HG03460 (cell line): ENCODE results near the gene SLCO4A1.

Experiments used
- ATAC-seq: cut with Tn5 transposase; IDR thresholded peaks from one replicate; pipeline ENCODE4 v1.9.1; 2021; ENCODE audit not compliant: unreplicated experiment

Gene SLCO4A1

DNA sequence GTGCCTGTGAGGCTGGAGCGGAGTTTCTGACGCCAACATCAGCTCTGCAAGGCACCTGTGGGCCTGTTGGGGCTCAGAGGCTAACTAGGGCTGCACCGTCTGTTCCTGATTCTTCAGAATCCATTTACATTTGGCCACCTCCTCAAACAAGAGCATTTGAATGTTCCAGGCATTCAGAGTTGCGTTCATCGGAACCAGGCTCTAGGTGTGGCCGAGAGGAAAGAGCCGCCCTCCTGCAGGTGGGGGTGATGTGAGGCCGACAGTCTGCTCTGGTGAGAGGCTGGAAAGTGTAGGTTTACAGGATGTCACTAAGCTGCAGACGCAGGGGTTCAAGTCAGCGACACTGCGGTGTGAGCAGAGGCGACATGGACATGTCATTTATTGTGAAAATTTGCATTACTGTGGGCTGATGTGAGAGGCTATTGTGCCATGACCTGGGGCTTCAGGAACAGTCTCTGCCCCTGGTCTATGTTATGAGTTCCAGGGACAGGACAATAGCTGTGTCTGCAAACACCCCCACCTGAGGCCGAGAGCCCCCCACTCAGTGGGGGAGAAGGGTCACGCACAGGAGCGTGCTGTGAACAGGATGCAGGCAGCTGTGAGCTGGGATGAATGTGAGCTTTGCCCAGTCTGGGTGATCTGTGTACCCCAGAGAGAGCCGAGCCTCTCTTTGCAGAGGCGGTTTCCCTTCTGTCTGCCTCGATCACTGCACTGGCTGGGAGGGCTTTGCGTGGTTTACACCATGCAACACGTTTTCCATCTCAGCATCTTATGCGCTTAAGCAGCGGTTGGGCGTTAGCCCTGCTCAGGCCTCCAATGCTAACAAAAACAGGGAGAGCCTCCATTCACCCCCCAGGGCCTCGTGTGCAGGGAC, 21.1 kb downstream of the SLCO4A1 start:
- ATAC-seq: no peak

- no peak for ATAC-seq
Measured at GRCh38 chr20:62664019-62664971, 22.0 kb downstream of the SLCO4A1 start.

DNA sequence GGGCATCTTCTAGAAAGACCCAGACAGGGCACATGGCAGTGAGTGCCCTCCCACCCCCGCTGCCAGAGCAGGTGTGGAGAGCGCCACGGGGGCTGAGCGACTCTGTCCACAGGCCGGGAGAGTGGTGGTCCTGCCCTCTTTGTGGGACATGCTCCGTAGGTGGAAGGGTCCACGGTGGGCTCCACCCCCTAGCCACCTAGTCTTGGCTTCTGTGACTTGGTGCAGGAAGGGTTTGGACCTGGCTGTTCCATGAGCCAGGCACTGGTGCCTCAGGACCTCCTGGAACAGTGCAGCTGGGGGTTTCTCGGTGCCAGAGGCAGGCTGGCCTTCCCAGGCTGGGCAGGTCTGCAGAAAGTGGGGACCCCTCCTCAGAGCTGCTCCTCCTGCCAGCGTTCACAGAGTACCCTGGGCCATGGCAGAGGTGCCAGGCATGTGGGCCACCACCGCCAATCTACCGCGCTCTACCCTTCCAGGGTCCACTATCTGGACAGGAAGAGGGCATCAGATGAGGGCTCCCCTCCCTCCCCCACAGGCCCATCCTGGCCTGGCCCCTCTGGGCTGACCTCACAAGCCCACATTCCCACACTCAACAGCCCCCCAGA, 23.0 kb downstream of the SLCO4A1 start:
- ATAC-seq: no peak

GRCh38 chr20:62665826-62666735, 23.8 kb downstream of the SLCO4A1 start:
- ATAC-seq: no peak

GRCh38 chr20:62666736-62667529, 24.6 kb downstream of the SLCO4A1 start:
- no peak for ATAC-seq

DNA sequence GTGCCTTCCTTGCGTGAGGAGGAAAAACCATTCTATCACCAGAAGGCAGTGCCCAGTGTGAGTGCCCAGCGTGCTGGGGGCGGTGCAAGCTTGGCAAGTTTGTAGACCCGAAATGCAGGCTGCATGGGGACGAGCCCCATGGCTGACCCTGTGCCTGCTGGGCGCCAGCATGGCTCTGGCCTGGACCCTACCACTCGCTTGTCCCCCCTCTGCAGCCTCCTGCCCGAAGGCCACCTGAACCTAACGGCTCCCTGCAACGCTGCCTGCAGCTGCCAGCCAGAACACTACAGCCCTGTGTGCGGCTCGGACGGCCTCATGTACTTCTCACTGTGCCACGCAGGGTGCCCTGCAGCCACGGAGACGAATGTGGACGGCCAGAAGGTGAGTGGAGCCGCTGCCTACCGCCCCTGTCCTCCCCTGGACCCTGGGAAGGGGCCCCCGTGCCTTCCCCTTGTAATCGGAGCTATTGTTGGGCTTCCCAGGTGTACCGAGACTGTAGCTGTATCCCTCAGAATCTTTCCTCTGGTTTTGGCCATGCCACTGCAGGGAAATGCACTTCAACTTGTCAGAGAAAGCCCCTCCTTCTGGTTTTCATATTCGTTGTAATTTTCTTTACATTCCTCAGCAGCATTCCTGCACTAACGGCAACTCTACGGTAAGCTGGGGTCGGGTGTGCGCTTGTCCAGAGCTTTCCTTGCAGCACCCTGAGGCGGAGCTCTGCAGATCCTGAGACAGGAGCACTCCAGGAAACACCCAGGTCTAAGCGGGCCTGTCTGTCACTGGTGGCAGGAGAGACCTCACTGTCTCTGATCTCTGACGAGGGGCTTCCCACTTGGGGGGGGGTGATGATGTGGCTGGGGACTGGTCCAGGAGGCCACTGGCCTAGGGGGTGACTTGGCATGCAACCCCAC, 25.5 kb downstream of the SLCO4A1 start:
- no peak for ATAC-seq

DNA sequence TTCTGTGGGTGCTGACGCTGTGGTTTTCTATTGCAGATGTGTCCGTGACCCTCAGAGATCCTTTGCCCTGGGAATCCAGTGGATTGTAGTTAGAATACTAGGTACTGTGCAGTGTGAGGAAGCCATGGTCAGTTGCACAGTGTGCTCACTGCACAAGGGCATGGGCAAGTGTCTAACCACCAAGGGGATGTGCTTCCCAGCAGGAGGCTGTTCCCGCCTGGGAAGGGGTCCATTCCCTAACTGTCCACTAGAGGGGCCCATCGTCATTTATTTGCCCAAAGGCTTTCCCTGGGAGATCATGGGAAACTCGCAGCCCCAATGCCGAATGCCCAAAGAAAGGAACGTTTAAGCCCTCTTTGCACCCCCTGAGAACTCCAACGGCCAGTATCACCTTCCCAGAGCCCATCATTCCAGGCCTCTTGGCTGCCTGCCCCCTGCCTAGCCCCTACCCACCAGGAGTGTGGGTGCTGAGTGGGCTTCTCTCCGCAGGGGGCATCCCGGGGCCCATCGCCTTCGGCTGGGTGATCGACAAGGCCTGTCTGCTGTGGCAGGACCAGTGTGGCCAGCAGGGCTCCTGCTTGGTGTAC, 26.2 kb downstream of the SLCO4A1 start:
- no peak for ATAC-seq

DNA sequence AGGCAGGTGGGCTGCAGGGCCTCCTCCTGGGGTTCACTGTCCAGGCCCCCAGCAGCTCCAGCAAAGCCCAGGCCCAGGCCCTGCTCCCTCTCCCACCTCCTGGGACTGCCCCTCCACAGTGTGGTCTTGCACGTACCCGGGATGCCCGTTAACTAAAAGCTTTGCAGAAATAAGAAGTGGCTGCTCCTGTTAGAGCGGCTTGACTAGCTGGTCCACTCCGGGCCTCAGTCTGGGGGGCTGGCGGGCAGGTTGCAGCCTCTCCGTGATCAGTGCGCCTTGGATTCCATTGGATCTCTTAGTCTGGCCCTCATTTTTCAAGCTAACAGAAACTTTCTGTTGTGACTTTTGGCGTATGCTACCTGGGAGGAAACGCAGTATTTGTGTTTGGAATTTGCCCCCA, 26.9 kb downstream of the SLCO4A1 start:
- no peak for ATAC-seq

DNA sequence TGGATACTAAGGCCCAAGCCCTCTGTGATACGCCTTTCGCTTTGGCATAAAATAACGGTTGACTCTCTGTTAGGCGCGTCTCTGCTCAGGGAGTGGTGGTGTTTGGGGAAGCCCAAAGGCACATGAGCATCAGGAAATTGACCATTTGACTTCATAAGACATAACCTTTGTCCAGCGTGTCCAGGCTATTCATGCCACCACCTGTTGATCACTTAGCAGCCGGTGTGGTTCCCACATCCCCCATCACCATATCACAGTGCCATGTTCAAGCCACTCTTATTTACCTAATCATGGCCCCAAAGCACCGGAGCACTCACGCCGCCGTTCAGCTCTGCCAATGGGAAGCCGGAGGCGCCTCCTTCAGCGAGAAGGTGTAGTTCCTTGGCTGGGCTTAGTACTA, 27.9 kb downstream of the SLCO4A1 start:
- ATAC-seq: no peak

DNA sequence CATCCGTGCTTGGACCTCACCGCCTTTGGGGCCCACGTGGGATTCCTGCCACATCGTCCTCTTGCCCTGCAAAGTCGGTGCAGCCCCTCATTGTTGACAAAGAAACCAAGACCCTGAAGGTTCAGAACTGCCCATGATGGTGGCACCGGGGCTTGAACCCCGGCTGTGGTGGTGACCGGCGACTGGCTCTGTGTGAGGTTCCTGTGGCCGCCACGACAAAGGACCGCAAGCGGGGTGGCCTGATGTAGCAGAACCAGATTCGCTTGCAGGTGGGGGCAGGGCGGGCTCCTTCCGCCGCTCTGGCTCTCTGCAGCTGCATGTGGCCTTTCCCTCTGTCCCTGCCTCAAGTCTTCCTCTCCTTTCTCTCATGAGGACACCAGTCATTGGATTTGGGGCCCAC, 28.7 kb downstream of the SLCO4A1 start:
- ATAC-seq: no peak

GRCh38 chr20:62671765-62672164, 29.5 kb downstream of the SLCO4A1 start:
- ATAC-seq: no peak

GRCh38 chr20:62674370-62674769, 32.1 kb downstream of the SLCO4A1 start:
- ATAC-seq: no peak

DNA sequence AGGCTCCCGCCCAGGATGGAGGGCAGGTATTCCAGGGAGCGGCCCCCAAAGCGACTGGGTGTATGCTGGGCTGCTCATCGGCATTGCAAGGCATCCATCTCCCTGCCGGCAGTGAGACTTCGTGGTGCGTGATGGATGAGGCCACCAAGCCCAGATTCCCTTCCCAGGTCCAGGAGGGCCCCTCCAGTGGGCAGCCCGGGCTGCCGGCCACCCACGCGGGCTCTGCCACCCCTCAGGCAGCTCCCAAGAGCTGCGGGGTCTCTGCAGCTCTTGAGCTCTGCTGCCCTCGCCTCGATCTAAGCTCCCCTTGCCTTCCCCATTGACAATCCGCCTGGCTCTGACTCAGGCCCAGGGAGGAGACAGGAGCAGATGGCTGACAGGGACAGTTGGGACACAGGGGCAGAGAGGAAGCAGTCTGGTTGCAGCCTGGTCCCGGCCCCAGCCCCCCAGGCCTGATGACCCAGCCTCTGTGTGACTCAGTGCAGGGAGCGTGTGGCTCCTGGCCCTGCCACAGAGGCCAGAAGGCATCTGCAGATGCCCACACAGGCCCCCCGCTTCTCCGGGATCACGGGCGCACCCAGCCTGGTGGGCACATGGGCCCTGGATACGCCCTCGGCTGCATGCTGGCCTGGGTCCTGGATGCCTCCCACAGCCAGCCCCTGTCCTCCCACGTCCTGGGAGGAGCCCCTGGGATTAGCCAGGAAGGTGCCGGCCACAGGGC, 33.0 kb downstream of the SLCO4A1 start:
- ATAC-seq: no peak

DNA sequence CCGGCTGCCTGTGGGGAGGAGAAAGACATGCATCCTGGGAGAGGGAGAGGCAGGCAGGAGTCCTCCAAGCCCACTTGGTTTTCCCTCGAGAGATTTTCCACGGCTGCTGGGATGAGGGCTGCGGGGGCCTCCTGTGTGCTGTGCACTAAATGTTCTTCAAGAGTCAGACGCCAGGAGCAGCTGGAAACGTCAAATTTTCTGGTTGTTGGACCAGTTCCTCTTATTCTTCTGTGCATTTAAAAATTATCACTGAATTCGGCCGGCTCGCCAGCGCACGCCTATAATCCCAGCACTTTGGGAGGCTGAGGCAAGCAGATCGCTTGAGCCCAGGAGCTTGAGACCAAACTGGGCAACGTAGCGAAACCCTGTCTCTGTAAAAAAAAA, 33.6 kb downstream of the SLCO4A1 start:
- ATAC-seq: no peak

DNA sequence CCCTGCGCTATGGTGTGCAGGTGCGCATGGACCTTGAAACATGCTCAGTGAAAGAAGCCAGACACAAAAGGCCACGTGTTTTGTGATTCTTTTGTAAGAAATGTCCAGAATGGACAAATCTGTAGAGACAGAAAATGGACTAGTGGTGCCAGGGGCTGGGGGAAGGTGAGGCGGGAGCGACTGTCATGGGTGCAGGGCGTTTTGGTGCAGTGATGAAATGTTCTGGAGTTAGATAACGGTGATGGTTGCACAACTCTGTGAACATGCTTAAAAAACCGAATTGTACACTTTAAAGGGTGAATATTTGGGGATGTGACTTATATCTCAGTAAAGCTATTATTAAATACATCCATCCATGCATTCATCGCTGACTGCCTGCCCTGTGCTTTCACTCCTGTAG, 34.7 kb downstream of the SLCO4A1 start:
- ATAC-seq: no peak

DNA sequence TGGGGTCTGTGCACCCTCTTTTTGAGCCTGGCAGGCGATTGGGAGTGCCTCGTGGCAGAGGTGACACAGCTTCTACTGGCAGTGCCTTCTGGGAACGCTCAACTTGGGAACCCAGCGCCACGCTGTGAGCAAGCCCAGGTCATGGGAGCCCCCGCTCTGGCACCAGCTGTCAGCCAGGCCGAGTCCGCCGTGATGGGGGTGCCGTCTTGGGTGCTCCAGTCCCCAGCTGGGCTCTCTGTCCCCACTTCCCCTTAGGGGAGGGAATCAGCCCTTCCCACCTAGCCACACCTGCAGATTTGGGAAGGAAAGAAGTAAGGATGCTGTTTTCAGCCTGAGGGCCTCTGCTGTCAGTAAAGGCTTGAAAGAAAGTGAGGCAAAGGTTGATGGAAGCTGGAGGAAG, 35.4 kb downstream of the SLCO4A1 start:
- no peak for ATAC-seq

GRCh38 chr20:62678553-62678952, 36.2 kb downstream of the SLCO4A1 start:
- ATAC-seq: no peak
